HG03159 (cell line): ENCODE data around the gene PLCH1.

Source experiments
- ATAC-seq: cut with Tn5 transposase; IDR thresholded peaks from one replicate; pipeline ENCODE4 v1.9.1; 2021; ENCODE audit warnings: mild to moderate bottlenecking, moderate library complexity; ENCODE audit not compliant: unreplicated experiment

The PLCH1 gene

GRCh38 chr3:155609586-155609985 is 135.3 kb downstream of the PLCH1 start:
- no peak for ATAC-seq

GRCh38 chr3:155608228-155608920 is 136.5 kb downstream of the PLCH1 start:
- no peak for ATAC-seq

GRCh38 chr3:155607761-155608160 is 137.1 kb downstream of the PLCH1 start:
- ATAC-seq = no peak

GRCh38 chr3:155605571-155605970 is 139.3 kb downstream of the PLCH1 start:
- no peak for ATAC-seq

- no peak for ATAC-seq
These were observed 139.9 kb downstream of the PLCH1 start for GRCh38 chr3:155604967-155605366.

- ATAC-seq = no peak
These were observed 140.7 kb downstream of the PLCH1 start for GRCh38 chr3:155604126-155604525.

GRCh38 chr3:155603302-155603701 is 141.6 kb downstream of the PLCH1 start:
- ATAC-seq = no peak

- ATAC-seq = no peak
These were observed 142.6 kb downstream of the PLCH1 start for GRCh38 chr3:155602307-155602706.

- ATAC-seq = no peak
These were observed 146.2 kb downstream of the PLCH1 start for GRCh38 chr3:155598671-155599070.

GRCh38 chr3:155596615-155597014 is 148.3 kb downstream of the PLCH1 start:
- ATAC-seq = no peak

GRCh38 chr3:155595371-155595770 is 149.5 kb downstream of the PLCH1 start:
- no peak for ATAC-seq

- ATAC-seq = no peak
These were observed 150.2 kb downstream of the PLCH1 start for GRCh38 chr3:155594526-155595187.

GRCh38 chr3:155587581-155587980 is 157.3 kb downstream of the PLCH1 start:
- ATAC-seq = no peak

- no peak for ATAC-seq
These were observed 159.5 kb downstream of the PLCH1 start for GRCh38 chr3:155585384-155585783.

GRCh38 chr3:155581579-155581978 is 163.3 kb downstream of the PLCH1 start:
- ATAC-seq = no peak

- no peak for ATAC-seq
These were observed 172.8 kb downstream of the PLCH1 start for GRCh38 chr3:155572085-155572484.

- ATAC-seq = no peak
These were observed 176.6 kb downstream of the PLCH1 start for GRCh38 chr3:155568295-155568694.

GRCh38 chr3:155560594-155560993 is 184.3 kb downstream of the PLCH1 start:
- no peak for ATAC-seq

- ATAC-seq = no peak
These were observed 184.7 kb downstream of the PLCH1 start for GRCh38 chr3:155560135-155560534.

GRCh38 chr3:155556531-155556930 is 188.3 kb downstream of the PLCH1 start:
- no peak for ATAC-seq

GRCh38 chr3:155555479-155556060 is 189.3 kb downstream of the PLCH1 start:
- no peak for ATAC-seq

GRCh38 chr3:155554777-155555451 is 190.0 kb downstream of the PLCH1 start:
- ATAC-seq = peak; percentile 77
